AG04449 (cell line): ENCODE data around the gene BBLN.
A peak's percentile ranks its signal among the peaks of the same experiment; 100 is the strongest.

ENCODE experiments used
- CTCF ChIA-PET: fragments of 350-600 bp; formaldehyde crosslinking; extraction: SDS; loops from one replicate; lab custom pipeline; 2021; ENCODE audit warnings: antibody characterized with exemption; lab: Yijun Ruan, JAX
- POLR2A ChIA-PET: fragments of 400-600, 350-600 bp; formaldehyde crosslinking; extraction: SDS; loops from one replicate; lab custom pipeline; 2020; ENCODE audit warnings: antibody characterized with exemption, inconsistent platforms; lab: Yijun Ruan, JAX
- DNase-seq: peaks from one replicate; pipeline ENCODE4 v3.0.0-alpha.2; 2010; ENCODE audit warnings: low read depth, low spot score
- H3K4me3 ChIP-seq: 2 replicates; pipeline ENCODE4 v1.5.1; 2011; ENCODE audit warnings: low read depth, mild to moderate bottlenecking, control low read depth, low read length
- TF ChIP-seq, protein P1 (sequence below): IDR thresholded peaks from one replicate; pipeline ENCODE4 v1.5.1; 2011; ENCODE audit warnings: mild to moderate bottlenecking, moderate library complexity, low read length, control low read depth, inconsistent platforms; ENCODE audit not compliant: insufficient read depth; ENCODE audit errors: missing control alignments

BBLN gene

DNA sequence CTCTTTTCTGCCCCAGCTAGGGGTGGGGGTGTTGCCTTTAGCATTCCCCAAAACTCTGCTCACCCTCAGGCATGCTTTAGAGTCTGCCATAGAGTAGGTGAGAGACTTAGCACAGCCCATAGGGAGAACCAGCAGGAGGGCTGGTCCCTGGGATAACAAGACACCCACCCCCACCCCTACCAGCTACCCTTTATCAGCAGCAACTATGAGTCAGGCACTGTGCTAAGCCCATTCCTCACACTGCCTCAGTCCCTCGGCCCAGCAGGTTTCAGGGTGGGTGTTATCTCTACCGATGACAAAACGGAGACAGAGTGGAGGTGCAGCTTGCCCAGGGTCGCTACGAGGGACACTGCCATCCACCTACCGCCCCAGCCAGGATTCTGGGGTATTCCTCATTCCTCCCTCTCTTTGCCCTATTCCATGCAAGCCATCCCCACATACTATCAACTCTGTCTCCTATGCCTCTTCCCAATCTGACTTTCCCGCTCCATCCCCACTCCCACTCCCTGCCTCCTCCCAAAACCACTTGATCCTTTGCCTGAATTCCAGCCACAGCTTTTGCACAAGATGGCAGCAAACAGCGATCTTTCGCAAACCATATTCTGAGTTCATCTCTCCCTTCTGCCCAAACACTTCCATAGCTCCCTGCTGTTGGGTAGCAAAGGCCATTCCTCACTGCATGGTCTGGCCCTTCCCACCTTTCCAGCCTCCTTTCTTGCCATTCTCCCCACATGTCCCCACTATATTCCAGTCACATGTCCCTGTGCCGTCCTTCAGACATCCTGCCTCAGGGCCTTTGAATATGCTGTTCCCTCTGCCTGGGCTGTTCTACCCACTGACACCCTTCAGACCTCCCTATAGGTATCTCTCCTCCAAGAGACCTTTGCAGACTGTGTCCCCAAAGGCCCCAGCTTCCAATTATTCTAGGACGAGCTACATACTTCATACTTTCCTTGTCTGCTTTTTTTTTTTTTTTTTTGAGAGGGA lies 26.2 kb downstream of the BBLN start:
- POLR2A ChIA-PET = no interaction called here
- TF ChIP-seq, protein P1, sequence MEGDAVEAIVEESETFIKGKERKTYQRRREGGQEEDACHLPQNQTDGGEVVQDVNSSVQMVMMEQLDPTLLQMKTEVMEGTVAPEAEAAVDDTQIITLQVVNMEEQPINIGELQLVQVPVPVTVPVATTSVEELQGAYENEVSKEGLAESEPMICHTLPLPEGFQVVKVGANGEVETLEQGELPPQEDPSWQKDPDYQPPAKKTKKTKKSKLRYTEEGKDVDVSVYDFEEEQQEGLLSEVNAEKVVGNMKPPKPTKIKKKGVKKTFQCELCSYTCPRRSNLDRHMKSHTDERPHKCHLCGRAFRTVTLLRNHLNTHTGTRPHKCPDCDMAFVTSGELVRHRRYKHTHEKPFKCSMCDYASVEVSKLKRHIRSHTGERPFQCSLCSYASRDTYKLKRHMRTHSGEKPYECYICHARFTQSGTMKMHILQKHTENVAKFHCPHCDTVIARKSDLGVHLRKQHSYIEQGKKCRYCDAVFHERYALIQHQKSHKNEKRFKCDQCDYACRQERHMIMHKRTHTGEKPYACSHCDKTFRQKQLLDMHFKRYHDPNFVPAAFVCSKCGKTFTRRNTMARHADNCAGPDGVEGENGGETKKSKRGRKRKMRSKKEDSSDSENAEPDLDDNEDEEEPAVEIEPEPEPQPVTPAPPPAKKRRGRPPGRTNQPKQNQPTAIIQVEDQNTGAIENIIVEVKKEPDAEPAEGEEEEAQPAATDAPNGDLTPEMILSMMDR = no peak

GRCh38 chr9:128187361-128187760 lies 27.3 kb downstream of the BBLN start:
- no peak for DNase-seq
- ChIA-PET POLR2A (no interaction called here), CTCF (interaction anchor here (0.7 to 1.8 kb wide), 9 partner anchors 9 to 63 kb away, joined by 3 to 7 read pairs (median 5); partner anchors contain the start of gene DNM1)
- TF ChIP-seq, protein P1 = no peak
- H3K4me3 ChIP-seq = no peak overlapping the region

More for the DNA sequence above, 26.2 kb downstream of the BBLN start:
- CTCF ChIA-PET = interaction anchor here (1.1 to 1.8 kb wide), 6 partner anchors 9 to 62 kb away, joined by 3 to 5 read pairs (median 4); no protein-coding TSS in a partner anchor
- no peak for DNase-seq
- no peak overlapping the region for H3K4me3 ChIP-seq

GRCh38 chr9:128188209-128188608 lies 28.1 kb downstream of the BBLN start:
- no peak for DNase-seq
- H3K4me3 ChIP-seq = no peak overlapping the region
- ChIA-PET POLR2A (no interaction called here), CTCF (interaction anchor here (0.7 to 1.7 kb wide), 6 partner anchors 8 to 27 kb away, joined by 3 to 7 read pairs (median 5); partner anchors contain the start of gene DNM1)
- TF ChIP-seq, protein P1 = no peak

DNA sequence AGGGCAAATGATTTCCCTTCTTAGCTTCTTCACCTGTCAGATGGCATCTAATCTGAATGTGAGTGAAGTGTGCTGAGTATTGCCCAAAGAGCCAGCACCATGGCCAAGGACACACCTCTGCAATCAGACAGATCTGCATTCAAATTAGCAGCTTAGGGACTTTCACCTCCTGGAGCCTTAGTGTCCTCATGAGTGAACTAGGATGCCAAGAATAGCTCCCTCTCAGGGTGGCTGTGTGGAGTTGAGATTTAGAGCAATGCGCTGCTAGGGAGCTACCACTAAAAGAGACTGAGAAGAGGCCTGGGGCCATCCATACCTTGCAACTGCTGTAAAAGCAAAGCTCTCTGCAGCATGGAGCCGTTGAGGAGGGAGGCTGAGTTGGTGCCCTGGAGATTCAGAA lies 29.9 kb downstream of the BBLN start:
- peak overlapping the region; percentile 20 for H3K4me3 ChIP-seq
- ChIA-PET CTCF (interaction anchor here (1.2 to 3.5 kb wide), 11 partner anchors 7 to 57 kb away, joined by 3 to 33 read pairs (median 7); partner anchors contain the start of gene DNM1), POLR2A (interaction anchor here (1.0 kb wide), 1 partner anchor 53 kb away, joined by 3 read pairs; no protein-coding TSS in a partner anchor)
- DNase-seq = no peak
- TF ChIP-seq, protein P1 = no peak

- DNase-seq = no peak
- CTCF ChIA-PET = interaction anchor here (0.9 to 3.5 kb wide), 15 partner anchors 8 to 151 kb away, joined by 3 to 33 read pairs (median 5); partner anchors contain the start of gene DNM1
- TF ChIP-seq, protein P1 = no peak
- POLR2A ChIA-PET = interaction anchor here (0.7 to 1.0 kb wide), 2 partner anchors 26 to 54 kb away, joined by 3 read pairs; no protein-coding TSS in a partner anchor
- H3K4me3 ChIP-seq = peak overlapping the region; percentile 82
Observed at GRCh38 chr9:128190516-128191405, 30.7 kb downstream of the BBLN start.
